Left ventricle myocardium superior (tissue), 1 donor: ENCODE results near the gene AOPEP. TPM values are rescaled to one million over a fixed set of nuclear protein-coding genes. Genes with fewer than 3 reads are reported as not detected.

Experiments used
- ATAC-seq: fragments of 200-7000 bp; cut with Tn5 transposase; one replicate; pipeline ENCODE4 v1.9.1; 2020; ENCODE audit warnings: mild to moderate bottlenecking, moderate library complexity
- DNase-seq: peaks from one replicate; pipeline ENCODE4 v3.0.0-alpha.2; 2020
- intact Hi-C: fragments of 100-400 bp; cut with micrococcal nuclease; formaldehyde crosslinking; loops from one replicate; pipeline ENCODE4 v1.11.0; 2022
- total RNA-seq: library from RNA; stranded (reverse); fragmentation: NEBNext Ultra II Directional; extraction: Animal tissue kit (Norgen Biotek cat#: 25700); gene quantifications from one replicate; pipeline ENCODE4 v1.2.1, GENCODE V29; 2021
- donor health status: DM: no; HTN: yes; CAD: no; lungs with severe emphysema.

AOPEP gene
- total RNA-seq, 1 donor from 2014 or later: 161 TPM

GRCh38 chr9:94746541-94747370 lies 20.3 kb downstream of the AOPEP start:
- no peak for DNase-seq
- no peak for ATAC-seq
- intact Hi-C loops: no loop called here

- intact Hi-C loops: no loop called here
- ATAC-seq (no peak), DNase-seq (no peak)
These were observed 28.5 kb downstream of the AOPEP start for GRCh38 chr9:94754976-94755475.

- DNase-seq (no peak), ATAC-seq (no peak)
- intact Hi-C loops: no loop called here
These were observed 30.7 kb downstream of the AOPEP start for GRCh38 chr9:94757158-94757557.

GRCh38 chr9:94758031-94758430 lies 31.5 kb downstream of the AOPEP start:
- DNase-seq (no peak), ATAC-seq (no peak)
- intact Hi-C loops: no loop called here

GRCh38 chr9:94758880-94759279 lies 32.4 kb downstream of the AOPEP start:
- ATAC-seq: no peak
- no peak for DNase-seq
- intact Hi-C loops: no loop called here

- intact Hi-C loops: no loop called here
- ATAC-seq: no peak
- no peak for DNase-seq
These were observed 33.5 kb downstream of the AOPEP start for GRCh38 chr9:94760010-94760409.

- intact Hi-C loops: no loop called here
- ATAC-seq (no peak), DNase-seq (no peak)
These were observed 34.2 kb downstream of the AOPEP start for GRCh38 chr9:94760660-94761059.

- DNase-seq (no peak), ATAC-seq (no peak)
- intact Hi-C loops: no loop called here
These were observed 35.0 kb downstream of the AOPEP start for GRCh38 chr9:94761481-94761880.

GRCh38 chr9:94767331-94768072 lies 41.0 kb downstream of the AOPEP start:
- no peak for DNase-seq
- no peak for ATAC-seq
- intact Hi-C loops: no loop called here

GRCh38 chr9:94768766-94769165 lies 42.3 kb downstream of the AOPEP start:
- intact Hi-C loops: no loop called here
- ATAC-seq (no peak), DNase-seq (no peak)

- ATAC-seq (no peak), DNase-seq (no peak)
- intact Hi-C loops: no loop called here
These were observed 43.8 kb downstream of the AOPEP start for GRCh38 chr9:94770334-94770733.

GRCh38 chr9:94771096-94771495 lies 44.6 kb downstream of the AOPEP start:
- ATAC-seq (no peak), DNase-seq (no peak)
- intact Hi-C loops: no loop called here

GRCh38 chr9:94772144-94772543 lies 45.6 kb downstream of the AOPEP start:
- ATAC-seq (no peak), DNase-seq (no peak)
- intact Hi-C loops: no loop called here

- DNase-seq: no peak
- intact Hi-C loops: no loop called here
- no peak for ATAC-seq
These were observed 46.3 kb downstream of the AOPEP start for GRCh38 chr9:94772639-94773303.

GRCh38 chr9:94773655-94774054 lies 47.2 kb downstream of the AOPEP start:
- DNase-seq: no peak
- ATAC-seq: no peak
- intact Hi-C loops: no loop called here

GRCh38 chr9:94778013-94778412 lies 51.5 kb downstream of the AOPEP start:
- intact Hi-C loops: no loop called here
- ATAC-seq (no peak), DNase-seq (no peak)

GRCh38 chr9:94779031-94779430 lies 52.5 kb downstream of the AOPEP start:
- ATAC-seq: peak; percentile 18
- DNase-seq: no peak
- intact Hi-C loops: no loop called here

- DNase-seq (no peak), ATAC-seq (no peak)
- intact Hi-C loops: loop anchor here (5.0 kb wide), 2 partner anchors 228 to 353 kb away; no protein-coding TSS in a partner anchor
These were observed 53.3 kb downstream of the AOPEP start for GRCh38 chr9:94779693-94780290.

GRCh38 chr9:94780516-94780950 lies 54.0 kb downstream of the AOPEP start:
- ATAC-seq (peak; percentile 84), DNase-seq (peak; percentile 48)
- intact Hi-C loops: loop anchor here (5.0 kb wide), 2 partner anchors 227 to 352 kb away; no protein-coding TSS in a partner anchor
